ENCODE data around the gene ZNF787.
A peak's percentile ranks its signal among the peaks of the same experiment; 100 is the strongest.

Gene ZNF787

DNA sequence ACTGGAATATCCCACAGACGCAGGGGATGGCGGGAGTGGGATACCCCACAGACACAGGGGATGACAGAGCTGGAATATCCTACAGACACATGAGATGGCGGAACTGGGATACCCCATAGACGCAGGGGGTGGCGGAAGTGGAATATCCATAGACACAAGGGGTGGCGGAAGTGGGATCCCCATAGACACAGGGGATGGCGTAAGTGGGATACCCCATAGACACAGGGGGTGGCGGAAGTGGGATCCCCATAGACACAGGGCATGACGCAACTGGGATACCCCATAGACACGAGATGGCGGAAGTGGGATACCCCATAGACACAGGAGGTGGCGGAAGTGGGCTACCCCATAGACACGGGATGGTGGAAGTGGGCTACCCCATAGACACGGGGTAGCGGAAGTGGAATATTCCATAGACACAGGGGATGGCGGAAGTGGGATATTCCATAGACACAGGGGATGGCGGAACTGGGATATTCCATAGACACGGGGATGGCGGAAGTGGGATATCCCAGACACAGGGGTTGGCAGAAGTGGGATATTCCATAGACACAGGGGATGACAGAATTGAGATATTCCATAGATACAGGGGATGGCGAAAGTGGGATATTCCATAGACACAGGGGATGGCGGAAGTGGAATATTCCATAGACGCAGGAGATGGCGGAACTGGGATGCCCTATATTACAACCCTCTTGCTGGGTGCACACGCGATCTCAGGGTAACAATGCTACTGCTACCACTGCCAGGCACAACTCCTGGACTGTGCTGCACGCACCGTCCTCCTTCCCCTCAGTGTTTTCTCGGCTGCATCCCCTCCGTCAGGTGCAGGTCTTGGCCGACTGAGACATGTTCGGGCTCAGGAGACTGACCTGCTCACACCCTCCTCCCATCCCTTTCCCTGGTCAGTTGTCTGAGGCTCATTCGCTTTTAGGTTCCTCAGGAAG is 28.1 kb downstream of the ZNF787 start:
- no peak for TF ChIP-seq CTCF (IDR thresholded peaks at IDR 0.05; ENCODE audit: low read depth, low read length)
- no peak for TF ChIP-seq EZH2phosphoT487 (IDR thresholded peaks at IDR 0.05; ENCODE audit: low read depth)
- H3K4me2 ChIP-seq (ENCODE audit: low read length): peak overlapping the region; percentile 98
- H3K36me3 ChIP-seq (replicated peaks; ENCODE audit: low read depth, low read length): peaks cover 60% of the 10 kb centered on the region
- no peaks in the 10 kb centered on the region for H3K27me3 ChIP-seq (ENCODE audit: low read depth, low read length)
- H3K79me2 ChIP-seq (ENCODE audit: low read length): peaks cover 83% of the 10 kb centered on the region
- H4K20me1 ChIP-seq (ENCODE audit: insufficient read depth, low read length): peaks cover 5% of the 10 kb centered on the region
- peak overlapping the region; percentile 97 for H3K27ac ChIP-seq (ENCODE audit: low read length)
- peak overlapping the region; percentile 91 for H3K9ac ChIP-seq (ENCODE audit: low read length)
- no peak overlapping the region for H2AFZ ChIP-seq (ENCODE audit: low read depth, low read length)
- peaks cover 53% of the 10 kb centered on the region for H3K4me1 ChIP-seq (ENCODE audit: low read length)
- H3K4me3 ChIP-seq (ENCODE audit: low read length): peak overlapping the region; percentile 77
- H3K9me3 ChIP-seq (ENCODE audit: insufficient read depth, low read length): no peaks in the 10 kb centered on the region

- H3K4me1 ChIP-seq (ENCODE audit: low read length): peaks cover 53% of the 10 kb centered on the region
- H3K79me2 ChIP-seq (ENCODE audit: low read length): peaks cover 73% of the 10 kb centered on the region
- no peaks in the 10 kb centered on the region for H3K9me3 ChIP-seq (ENCODE audit: insufficient read depth, low read length)
- peak overlapping the region; percentile 91 for H3K9ac ChIP-seq (ENCODE audit: low read length)
- H3K4me3 ChIP-seq (ENCODE audit: low read length): peak overlapping the region; percentile 77
- no peak overlapping the region for H2AFZ ChIP-seq (ENCODE audit: low read depth, low read length)
- H3K36me3 ChIP-seq (replicated peaks; ENCODE audit: low read depth, low read length): peaks cover 53% of the 10 kb centered on the region
- peak overlapping the region; percentile 97 for H3K27ac ChIP-seq (ENCODE audit: low read length)
- H3K4me2 ChIP-seq (ENCODE audit: low read length): peak overlapping the region; percentile 98
- no peaks in the 10 kb centered on the region for H3K27me3 ChIP-seq (ENCODE audit: low read depth, low read length)
- TF ChIP-seq CTCF (IDR thresholded peaks at IDR 0.05; ENCODE audit: low read depth, low read length): no peak
- no peak for TF ChIP-seq EZH2phosphoT487 (IDR thresholded peaks at IDR 0.05; ENCODE audit: low read depth)
- H4K20me1 ChIP-seq (ENCODE audit: insufficient read depth, low read length): no peaks in the 10 kb centered on the region
Measured at GRCh38 chr19:56091751-56092546, 29.1 kb downstream of the ZNF787 start.

GRCh38 chr19:56091066-56091490 is 30.0 kb downstream of the ZNF787 start:
- peaks cover 61% of the 10 kb centered on the region for H3K4me1 ChIP-seq (ENCODE audit: low read length)
- peak overlapping the region; percentile 77 for H3K4me3 ChIP-seq (ENCODE audit: low read length)
- peak overlapping the region; percentile 98 for H3K4me2 ChIP-seq (ENCODE audit: low read length)
- H3K9me3 ChIP-seq (ENCODE audit: insufficient read depth, low read length): no peaks in the 10 kb centered on the region
- TF ChIP-seq EZH2phosphoT487 (IDR thresholded peaks at IDR 0.05; ENCODE audit: low read depth) (no peak), CTCF (IDR thresholded peaks at IDR 0.05; ENCODE audit: low read depth, low read length) (no peak)
- H2AFZ ChIP-seq (ENCODE audit: low read depth, low read length): no peak overlapping the region
- peaks cover 4% of the 10 kb centered on the region; the same call in 1 of the 2 replicates for H4K20me1 ChIP-seq (ENCODE audit: insufficient read depth, low read length)
- H3K79me2 ChIP-seq (ENCODE audit: low read length): peaks cover 78% of the 10 kb centered on the region
- peak overlapping the region; percentile 85 for H3K9ac ChIP-seq (ENCODE audit: low read length)
- H3K36me3 ChIP-seq (replicated peaks; ENCODE audit: low read depth, low read length): peaks cover 55% of the 10 kb centered on the region
- H3K27ac ChIP-seq (ENCODE audit: low read length): peak overlapping the region; percentile 97
- H3K27me3 ChIP-seq (ENCODE audit: low read depth, low read length): no peaks in the 10 kb centered on the region

Data from OCI-LY3 (cell line).